Right atrium auricular region (tissue), 2 donors: ENCODE measurements around the gene CPEB2. TPM values are rescaled to one million over a fixed set of nuclear protein-coding genes. Genes with fewer than 3 reads are reported as not detected.

Source experiments
- DNase-seq: peaks from one replicate; pipeline ENCODE4 v3.0.0-alpha.2; 2019; ENCODE audit warnings: low spot score
- H3K27ac ChIP-seq, 2 donors: fragments of 200-600 bp; sonication (generic); 1 replicate in 1 of 2; 2 replicates in 1 of 2; pipeline ENCODE4 v1.5.1; 2016 to 2019
- H3K27me3 ChIP-seq, 2 donors: fragments of 200-600 bp; sonication (generic); one replicate each; pipeline versions ENCODE4 v1.5.1 to v1.6.0; 2017 to 2019
- H3K36me3 ChIP-seq: fragments of 200-600 bp; sonication (generic); one replicate; pipeline ENCODE4 v1.5.1; 2016
- H3K4me1 ChIP-seq, 2 donors: fragments of 200-600 bp; sonication (generic); one replicate each; pipeline versions ENCODE4 v1.5.1 to v1.6.0; 2017 to 2019
- H3K4me3 ChIP-seq, 2 donors: fragments of 200-600 bp; sonication (generic); 1 replicate in 1 of 2; 2 replicates in 1 of 2; pipeline ENCODE4 v1.5.1; 2017 to 2019; ENCODE audit warnings: mild to moderate bottlenecking in 1 of 2, moderate library complexity in 1 of 2
- H3K9me3 ChIP-seq, 2 donors: fragments of 200-600 bp; sonication (generic); one replicate each; pipeline ENCODE4 v1.5.1; 2019
- CTCF ChIP-seq, 2 donors: fragments of 200-600 bp; sonication (generic); IDR thresholded peaks; one replicate each; pipeline ENCODE4 v1.5.1; 2019; ENCODE audit warnings: antibody characterized with exemption in 2 of 2
- total RNA-seq, 2 donors: library from RNA; depleted of rRNA; stranded (reverse); fragments of >200 nt; gene quantifications; one replicate each; pipeline ENCODE4 v1.1.0, GENCODE V29; 2016

Gene CPEB2
- total RNA-seq, 2 donors from 2014 or later = 8.6 to 11.6 TPM

GRCh38 chr4:15011166-15011565 lies 8.9 kb downstream of the CPEB2 start:
- Histone ChIP-seq H3K27me3 (no peaks in the 10 kb centered on the region), H3K4me3 (no peak overlapping the region), H3K36me3 (peaks cover 10% of the 10 kb centered on the region), H3K9me3 (no peaks in the 10 kb centered on the region), H3K27ac (no peak overlapping the region), H3K4me1 (peaks cover 0 to 46% of the 10 kb centered on the region in 2 donors)
- TF ChIP-seq CTCF (IDR thresholded peaks at IDR 0.05) = no peak
- no peak for DNase-seq

- no peak for TF ChIP-seq CTCF (IDR thresholded peaks at IDR 0.05)
- Histone ChIP-seq H3K9me3 (no peaks in the 10 kb centered on the region), H3K36me3 (peaks cover 15% of the 10 kb centered on the region), H3K4me3 (no peak overlapping the region), H3K27me3 (no peaks in the 10 kb centered on the region), H3K27ac (peak overlapping the region in 1 of 2 donors; percentile 18), H3K4me1 (peaks cover 0 to 36% of the 10 kb centered on the region in 2 donors)
- no peak for DNase-seq
These were observed 9.9 kb downstream of the CPEB2 start for GRCh38 chr4:15012017-15012788.

- Histone ChIP-seq H3K4me1 (peaks cover 0 to 33% of the 10 kb centered on the region in 2 donors), H3K4me3 (no peak overlapping the region), H3K27ac (no peak overlapping the region), H3K27me3 (no peaks in the 10 kb centered on the region), H3K9me3 (no peaks in the 10 kb centered on the region), H3K36me3 (peaks cover 20% of the 10 kb centered on the region)
- no peak for DNase-seq
- no peak for TF ChIP-seq CTCF (IDR thresholded peaks at IDR 0.05)
These were observed 11.3 kb downstream of the CPEB2 start for GRCh38 chr4:15013585-15013984.

GRCh38 chr4:15015170-15015569 lies 12.9 kb downstream of the CPEB2 start:
- no peaks in the 10 kb centered on the region for H3K9me3 ChIP-seq
- no peak overlapping the region for H3K4me3 ChIP-seq
- H3K36me3 ChIP-seq = peaks cover 20% of the 10 kb centered on the region
- no peaks in the 10 kb centered on the region for H3K27me3 ChIP-seq
- TF ChIP-seq CTCF (IDR thresholded peaks at IDR 0.05) = no peak
- H3K4me1 ChIP-seq = peaks cover 0 to 26% of the 10 kb centered on the region in 2 donors
- no peak overlapping the region for H3K27ac ChIP-seq
- DNase-seq = no peak

- Histone ChIP-seq H3K4me1 (peaks cover 0 to 38% of the 10 kb centered on the region in 2 donors), H3K27me3 (no peaks in the 10 kb centered on the region), H3K27ac (no peak overlapping the region), H3K4me3 (no peak overlapping the region), H3K36me3 (peaks cover 20% of the 10 kb centered on the region), H3K9me3 (no peaks in the 10 kb centered on the region)
- TF ChIP-seq CTCF (IDR thresholded peaks at IDR 0.05) = no peak
- DNase-seq = no peak
These were observed 16.1 kb downstream of the CPEB2 start for GRCh38 chr4:15018361-15018760.
